ENCODE results near the gene TMEM95. TPM values are rescaled to one million over a fixed set of nuclear protein-coding genes. Genes with fewer than 3 reads are reported as not detected.

Gene TMEM95
- total RNA-seq, 1 experiment from 2014 or later = not detected

- H3K36me3 Mint-ChIP-seq (ENCODE audit: insufficient read depth, unreplicated experiment) = peaks cover 87% of the 10 kb centered on the region
- intact Hi-C loops (cut with micrococcal nuclease) = no loop called here
- peaks cover 41% of the 10 kb centered on the region for H3K4me1 Mint-ChIP-seq (ENCODE audit: insufficient read depth, unreplicated experiment)
- no TSS peak for BruUV-seq (replicated peaks)
- no peak overlapping the region for H3K27ac Mint-ChIP-seq (ENCODE audit: low read depth, unreplicated experiment)
- H3K27me3 Mint-ChIP-seq (ENCODE audit: insufficient read depth, unreplicated experiment) = no peaks in the 10 kb centered on the region
- H3K4me3 Mint-ChIP-seq (ENCODE audit: unreplicated experiment) = peak overlapping the region; percentile 47
- no peak for DNase-seq (ENCODE audit: unreplicated experiment)
- CTCF ChIA-PET = interaction anchor here (0.5 to 1.2 kb wide), 5 partner anchors 12 to 291 kb away, joined by 3 to 6 read pairs (median 4); partner anchors contain the start of gene PHF23
- H3K9me3 Mint-ChIP-seq (ENCODE audit: unreplicated experiment) = no peaks in the 10 kb centered on the region
- no peak for TF ChIP-seq CTCF (IDR thresholded peaks at IDR 0.05; ENCODE audit: unreplicated experiment)
- POLR2A ChIA-PET = interaction anchor here (0.8 to 4.0 kb wide), 8 partner anchors 17 to 263 kb away, joined by 3 to 41 read pairs (median 4); partner anchors contain the start of genes ACADVL, CTDNEP1, DLG4 and ELP5
Observed at GRCh38 chr17:7312432-7313087, 42.4 kb upstream of the TMEM95 start.

DNA sequence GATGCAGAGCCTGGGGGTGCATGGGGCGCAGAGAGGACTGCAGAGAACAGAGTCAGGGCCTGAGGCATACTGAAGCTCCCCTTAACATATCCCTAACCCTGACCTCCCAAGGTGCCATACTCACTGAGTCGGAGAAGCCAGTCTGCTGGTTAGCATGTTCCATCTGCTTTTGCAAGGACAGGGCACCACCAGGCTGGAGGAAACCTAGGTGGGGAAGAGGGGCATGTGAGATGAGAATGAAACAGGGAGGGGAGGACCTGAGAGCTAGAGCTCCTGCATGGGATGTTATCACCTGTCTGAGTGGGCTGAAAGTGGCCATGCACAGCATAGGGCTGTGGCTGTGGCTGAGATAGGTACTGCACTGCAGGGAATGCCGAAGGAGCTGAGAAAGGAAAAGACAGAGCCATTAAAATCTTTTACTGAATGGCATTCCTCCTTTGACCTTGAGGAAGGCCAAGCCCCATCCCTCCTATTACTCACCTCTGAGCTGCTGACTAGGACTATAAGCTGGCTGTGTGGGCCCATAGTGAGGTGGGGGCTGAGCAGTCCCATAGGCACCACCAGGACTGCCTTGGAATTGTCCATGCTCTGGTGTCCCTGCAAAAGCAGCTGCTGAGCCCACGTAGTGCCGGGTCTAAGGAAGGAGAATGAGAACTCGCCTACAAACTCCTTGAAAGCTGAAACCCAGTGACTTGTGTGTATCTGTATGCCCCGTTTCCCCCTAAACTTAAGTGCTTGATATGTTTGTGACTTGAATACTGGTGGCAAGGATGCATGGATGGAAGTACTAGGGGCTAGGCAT lies 41.7 kb upstream of the TMEM95 start:
- peaks cover 41% of the 10 kb centered on the region for H3K4me1 Mint-ChIP-seq (ENCODE audit: insufficient read depth, unreplicated experiment)
- peaks cover 92% of the 10 kb centered on the region for H3K36me3 Mint-ChIP-seq (ENCODE audit: insufficient read depth, unreplicated experiment)
- no peak for DNase-seq (ENCODE audit: unreplicated experiment)

GRCh38 chr17:7313890-7314718 lies 40.9 kb upstream of the TMEM95 start:
- Mint-ChIP-seq H3K4me1 (ENCODE audit: insufficient read depth, unreplicated experiment) (peaks cover 41% of the 10 kb centered on the region), H3K4me3 (ENCODE audit: unreplicated experiment) (peak overlapping the region; percentile 85), H3K27me3 (ENCODE audit: insufficient read depth, unreplicated experiment) (no peaks in the 10 kb centered on the region), H3K9me3 (ENCODE audit: unreplicated experiment) (no peaks in the 10 kb centered on the region), H3K36me3 (ENCODE audit: insufficient read depth, unreplicated experiment) (peaks cover 92% of the 10 kb centered on the region), H3K27ac (ENCODE audit: low read depth, unreplicated experiment) (peak overlapping the region; percentile 84)
- CTCF ChIA-PET = interaction anchor here (0.7 to 1.2 kb wide), 5 partner anchors 10 to 293 kb away, joined by 3 to 4 read pairs (median 4); no protein-coding TSS in a partner anchor
- POLR2A ChIA-PET = interaction anchor here (0.6 to 4.0 kb wide), 18 partner anchors 11 to 299 kb away, joined by 3 to 41 read pairs (median 5); partner anchors contain the start of genes ACADVL, CTDNEP1, DLG4 and ELP5
- TF ChIP-seq CTCF (IDR thresholded peaks at IDR 0.05; ENCODE audit: unreplicated experiment) = no peak
- intact Hi-C loops (cut with micrococcal nuclease) = no loop called here
- DNase-seq (ENCODE audit: unreplicated experiment) = no peak
- BruUV-seq (replicated peaks) = TSS peak; percentile 69

More for the DNA sequence above, 41.7 kb upstream of the TMEM95 start:
- TF ChIP-seq CTCF (IDR thresholded peaks at IDR 0.05; ENCODE audit: unreplicated experiment) = no peak
- H3K27me3 Mint-ChIP-seq (ENCODE audit: insufficient read depth, unreplicated experiment) = no peaks in the 10 kb centered on the region
- no TSS peak for BruUV-seq (replicated peaks)
- CTCF ChIA-PET = interaction anchor here (0.7 to 1.2 kb wide), 6 partner anchors 11 to 292 kb away, joined by 3 to 6 read pairs (median 4); partner anchors contain the start of gene PHF23
- H3K4me3 Mint-ChIP-seq (ENCODE audit: unreplicated experiment) = peak overlapping the region; percentile 85
- POLR2A ChIA-PET = interaction anchor here (0.6 to 4.0 kb wide), 13 partner anchors 16 to 271 kb away, joined by 3 to 41 read pairs (median 5); partner anchors contain the start of genes ACADVL, CTDNEP1, DLG4 and ELP5
- no peak overlapping the region for H3K27ac Mint-ChIP-seq (ENCODE audit: low read depth, unreplicated experiment)
- H3K9me3 Mint-ChIP-seq (ENCODE audit: unreplicated experiment) = no peaks in the 10 kb centered on the region
- intact Hi-C loops (cut with micrococcal nuclease) = no loop called here

Data from MCF 10A (cell line).